HL-60 (cell line): Measurements from ENCODE around the gene RHCG.

Experiments used
- DNase-seq, 2 experiments: peaks; one replicate each; pipeline ENCODE4 v3.0.0-alpha.2; 2010 to 2020; ENCODE audit warnings: low read depth in 1 of 2, low spot score in 1 of 2
- H3K27ac ChIP-seq: fragments of 250-450 bp; sonication (Bioruptor Pico); replicated peaks from 2 replicates; pipeline ENCODE4 v1.5.1; 2020; ENCODE audit warnings: mild to moderate bottlenecking, moderate library complexity
- H3K27me3 ChIP-seq: fragments of 250-450 bp; sonication (Bioruptor Pico); 2 replicates; pipeline ENCODE4 v1.5.1; 2021; ENCODE audit warnings: mild to moderate bottlenecking, moderate library complexity; ENCODE audit not compliant: insufficient read depth, poor library complexity, severe bottlenecking
- H3K4me3 ChIP-seq: replicated peaks from 2 replicates; pipeline ENCODE4 v1.5.1; 2011; ENCODE audit warnings: mild to moderate bottlenecking, control low read depth, low read length; ENCODE audit not compliant: insufficient read depth
- CTCF ChIP-seq: IDR thresholded peaks from one replicate; pipeline ENCODE4 v1.5.1; 2011; ENCODE audit warnings: low read length, control low read depth, inconsistent platforms; ENCODE audit not compliant: insufficient read depth
- GABPA ChIP-seq: IDR thresholded peaks from 2 replicates; pipeline ENCODE4 v1.6.1; 2012; ENCODE audit warnings: low read depth
- POLR2AphosphoS5 ChIP-seq: IDR thresholded peaks from 2 replicates; pipeline ENCODE4 v1.6.1; 2012; ENCODE audit warnings: low read depth
- SPI1 ChIP-seq: IDR thresholded peaks from 2 replicates; pipeline ENCODE4 v1.6.1; 2012; ENCODE audit warnings: low read depth, mild to moderate bottlenecking, borderline replicate concordance
- TF ChIP-seq, protein P1 (sequence below): IDR thresholded peaks from 2 replicates; pipeline ENCODE4 v1.6.1; 2012; ENCODE audit warnings: low read depth; ENCODE audit not compliant: insufficient replicate concordance

RHCG gene

GRCh38 chr15:89528757-89529352 is 32.5 kb upstream of the RHCG start:
- Histone ChIP-seq H3K27ac (no peak overlapping the region), H3K27me3 (no peaks in the 10 kb centered on the region), H3K4me3 (no peak overlapping the region)
- no peak for DNase-seq
- TF ChIP-seq SPI1, result no peak
- TF ChIP-seq CTCF, result no peak

GRCh38 chr15:89526601-89527441 is 30.4 kb upstream of the RHCG start:
- Histone ChIP-seq H3K4me3 (no peak overlapping the region), H3K27me3 (no peaks in the 10 kb centered on the region), H3K27ac (no peak overlapping the region)
- no peak for DNase-seq
- TF ChIP-seq, protein P1, sequence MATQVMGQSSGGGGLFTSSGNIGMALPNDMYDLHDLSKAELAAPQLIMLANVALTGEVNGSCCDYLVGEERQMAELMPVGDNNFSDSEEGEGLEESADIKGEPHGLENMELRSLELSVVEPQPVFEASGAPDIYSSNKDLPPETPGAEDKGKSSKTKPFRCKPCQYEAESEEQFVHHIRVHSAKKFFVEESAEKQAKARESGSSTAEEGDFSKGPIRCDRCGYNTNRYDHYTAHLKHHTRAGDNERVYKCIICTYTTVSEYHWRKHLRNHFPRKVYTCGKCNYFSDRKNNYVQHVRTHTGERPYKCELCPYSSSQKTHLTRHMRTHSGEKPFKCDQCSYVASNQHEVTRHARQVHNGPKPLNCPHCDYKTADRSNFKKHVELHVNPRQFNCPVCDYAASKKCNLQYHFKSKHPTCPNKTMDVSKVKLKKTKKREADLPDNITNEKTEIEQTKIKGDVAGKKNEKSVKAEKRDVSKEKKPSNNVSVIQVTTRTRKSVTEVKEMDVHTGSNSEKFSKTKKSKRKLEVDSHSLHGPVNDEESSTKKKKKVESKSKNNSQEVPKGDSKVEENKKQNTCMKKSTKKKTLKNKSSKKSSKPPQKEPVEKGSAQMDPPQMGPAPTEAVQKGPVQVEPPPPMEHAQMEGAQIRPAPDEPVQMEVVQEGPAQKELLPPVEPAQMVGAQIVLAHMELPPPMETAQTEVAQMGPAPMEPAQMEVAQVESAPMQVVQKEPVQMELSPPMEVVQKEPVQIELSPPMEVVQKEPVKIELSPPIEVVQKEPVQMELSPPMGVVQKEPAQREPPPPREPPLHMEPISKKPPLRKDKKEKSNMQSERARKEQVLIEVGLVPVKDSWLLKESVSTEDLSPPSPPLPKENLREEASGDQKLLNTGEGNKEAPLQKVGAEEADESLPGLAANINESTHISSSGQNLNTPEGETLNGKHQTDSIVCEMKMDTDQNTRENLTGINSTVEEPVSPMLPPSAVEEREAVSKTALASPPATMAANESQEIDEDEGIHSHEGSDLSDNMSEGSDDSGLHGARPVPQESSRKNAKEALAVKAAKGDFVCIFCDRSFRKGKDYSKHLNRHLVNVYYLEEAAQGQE, result no peak
- no peak for TF ChIP-seq POLR2AphosphoS5

- no peak overlapping the region for H3K27ac ChIP-seq
- no peaks in the 10 kb centered on the region for H3K27me3 ChIP-seq
- no peak for DNase-seq
- no peak for TF ChIP-seq CTCF
- TF ChIP-seq SPI1, result no peak
- no peak for TF ChIP-seq GABPA
- no peak for TF ChIP-seq POLR2AphosphoS5
- TF ChIP-seq, protein P1, result no peak
- H3K4me3 ChIP-seq, result no peak overlapping the region
These were observed 29.8 kb upstream of the RHCG start for GRCh38 chr15:89526181-89526580.

GRCh38 chr15:89524184-89524583 is 27.8 kb upstream of the RHCG start:
- Histone ChIP-seq H3K27ac (no peak overlapping the region), H3K4me3 (no peak overlapping the region), H3K27me3 (no peaks in the 10 kb centered on the region)
- TF ChIP-seq GABPA, result no peak
- TF ChIP-seq SPI1, result no peak
- TF ChIP-seq, protein P1, result no peak
- no peak for TF ChIP-seq CTCF
- TF ChIP-seq POLR2AphosphoS5, result no peak
- DNase-seq, result no peak
